Ureter (tissue), 1 donor: ENCODE measurements around the gene RAB6B. TPM values are rescaled to one million over a fixed set of nuclear protein-coding genes. Genes with fewer than 3 reads are reported as not detected.

Experiments used
- DNase-seq: peaks from one replicate; pipeline ENCODE4 v3.0.0-alpha.2; 2020; ENCODE audit warnings: low spot score
- total RNA-seq: library from RNA; stranded (reverse); gene quantifications from one replicate; pipeline ENCODE4 v1.2.4, GENCODE V29; 2023
- donor health status: DM: yes; HTN: yes; CAD: no.

Gene RAB6B
- total RNA-seq, 1 donor from 2014 or later: 8.2 TPM

GRCh38 chr3:133881492-133881891 is 14.2 kb downstream of the RAB6B start:
- no peak for DNase-seq

GRCh38 chr3:133880886-133881455 is 14.7 kb downstream of the RAB6B start:
- DNase-seq: no peak

GRCh38 chr3:133880287-133880686 is 15.4 kb downstream of the RAB6B start:
- DNase-seq: no peak

GRCh38 chr3:133878518-133878917 is 17.2 kb downstream of the RAB6B start:
- no peak for DNase-seq

GRCh38 chr3:133877221-133877620 is 18.5 kb downstream of the RAB6B start:
- no peak for DNase-seq

GRCh38 chr3:133874761-133875438 is 20.8 kb downstream of the RAB6B start:
- DNase-seq: no peak

- DNase-seq: no peak
Measured at GRCh38 chr3:133874344-133874743, 21.3 kb downstream of the RAB6B start.

- DNase-seq: no peak
Measured at GRCh38 chr3:133872781-133873180, 22.9 kb downstream of the RAB6B start.

- DNase-seq: no peak
Measured at GRCh38 chr3:133872161-133872560, 23.5 kb downstream of the RAB6B start.

GRCh38 chr3:133871368-133872090 is 24.2 kb downstream of the RAB6B start:
- DNase-seq: no peak

- DNase-seq: no peak
Measured at GRCh38 chr3:133870822-133871221, 24.9 kb downstream of the RAB6B start.

GRCh38 chr3:133869586-133869985 is 26.1 kb downstream of the RAB6B start:
- DNase-seq: no peak

- no peak for DNase-seq
Measured at GRCh38 chr3:133868758-133869475, 26.8 kb downstream of the RAB6B start.

- DNase-seq: no peak
Measured at GRCh38 chr3:133868186-133868585, 27.5 kb downstream of the RAB6B start.

- no peak for DNase-seq
Measured at GRCh38 chr3:133866141-133866540, 29.5 kb downstream of the RAB6B start.

GRCh38 chr3:133865136-133865855 is 30.4 kb downstream of the RAB6B start:
- no peak for DNase-seq

GRCh38 chr3:133864616-133865015 is 31.1 kb downstream of the RAB6B start:
- no peak for DNase-seq

- DNase-seq: no peak
Measured at GRCh38 chr3:133863911-133864310, 31.8 kb downstream of the RAB6B start.

- DNase-seq: no peak
Measured at GRCh38 chr3:133862161-133862560, 33.5 kb downstream of the RAB6B start.

GRCh38 chr3:133860519-133860918 is 35.2 kb downstream of the RAB6B start:
- DNase-seq: no peak

- DNase-seq: no peak
Measured at GRCh38 chr3:133859381-133860234, 36.1 kb downstream of the RAB6B start.
